T-helper 1 cell treated with Interleukin-12 subunit alpha and Interleukin-12 subunit beta and Interleukin-4 antibody, amounts not matched to agents 30 μg/mL and 1 μg/mL, for 36 hours (primary cell): ENCODE results near the gene ASAP2.

Source experiments
- H3K27ac Mint-ChIP-seq: one replicate; pipeline ENCODE4 v1.8.0; 2021; ENCODE audit warnings: mild to moderate bottlenecking, mixed read lengths
- H3K27me3 Mint-ChIP-seq: one replicate; pipeline ENCODE4 v1.8.0; 2021; ENCODE audit warnings: low read depth, mixed read lengths
- H3K36me3 Mint-ChIP-seq: one replicate; pipeline ENCODE4 v1.8.0; 2021; ENCODE audit warnings: low read depth, mixed read lengths
- H3K4me1 Mint-ChIP-seq: one replicate; pipeline ENCODE4 v1.8.0; 2021; ENCODE audit warnings: low read depth, mixed read lengths
- H3K4me3 Mint-ChIP-seq: one replicate; pipeline ENCODE4 v1.8.0; 2021; ENCODE audit warnings: mild to moderate bottlenecking, moderate library complexity, mixed read lengths
- H3K9me3 Mint-ChIP-seq: one replicate; pipeline ENCODE4 v1.8.0; 2021; ENCODE audit warnings: mixed read lengths

ASAP2 gene

DNA sequence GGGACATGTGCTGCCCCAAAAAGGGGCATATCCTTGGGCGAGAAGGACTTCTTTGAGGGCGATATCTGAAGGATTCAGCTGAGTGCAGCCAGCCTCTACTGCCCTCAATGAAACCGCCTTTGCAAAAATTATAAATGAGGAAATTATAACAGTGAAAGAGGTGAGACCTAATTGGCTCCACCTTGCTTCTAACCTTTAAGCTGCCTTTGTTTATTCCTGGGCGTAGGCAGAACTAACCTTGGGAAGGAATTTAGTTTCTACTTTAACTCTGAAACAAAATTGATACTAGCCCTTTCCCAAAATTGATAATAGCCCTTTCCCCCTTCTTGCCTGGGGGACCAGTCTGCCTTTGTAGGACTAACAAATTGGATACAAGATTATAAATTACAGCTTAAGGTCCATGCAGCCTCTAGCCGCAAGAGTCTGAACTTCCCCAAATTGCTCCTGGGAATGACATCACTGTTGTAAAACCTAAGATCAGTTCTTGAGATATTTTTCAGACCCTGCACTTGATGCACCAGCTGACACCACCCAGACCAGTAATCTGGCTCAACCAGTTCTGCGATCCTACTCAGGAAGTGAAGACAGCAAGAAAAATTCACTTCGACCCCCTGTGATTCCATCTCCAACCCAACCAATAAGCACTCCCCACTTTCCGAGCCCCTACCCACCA is 36.0 kb upstream of the ASAP2 start:
- peaks cover 16% of the 10 kb centered on the region for H3K27me3 Mint-ChIP-seq
- no peak overlapping the region for H3K27ac Mint-ChIP-seq
- no peak overlapping the region for H3K4me3 Mint-ChIP-seq
- H3K36me3 Mint-ChIP-seq = no peaks in the 10 kb centered on the region
- H3K4me1 Mint-ChIP-seq = no peaks in the 10 kb centered on the region
- H3K9me3 Mint-ChIP-seq = no peaks in the 10 kb centered on the region

DNA sequence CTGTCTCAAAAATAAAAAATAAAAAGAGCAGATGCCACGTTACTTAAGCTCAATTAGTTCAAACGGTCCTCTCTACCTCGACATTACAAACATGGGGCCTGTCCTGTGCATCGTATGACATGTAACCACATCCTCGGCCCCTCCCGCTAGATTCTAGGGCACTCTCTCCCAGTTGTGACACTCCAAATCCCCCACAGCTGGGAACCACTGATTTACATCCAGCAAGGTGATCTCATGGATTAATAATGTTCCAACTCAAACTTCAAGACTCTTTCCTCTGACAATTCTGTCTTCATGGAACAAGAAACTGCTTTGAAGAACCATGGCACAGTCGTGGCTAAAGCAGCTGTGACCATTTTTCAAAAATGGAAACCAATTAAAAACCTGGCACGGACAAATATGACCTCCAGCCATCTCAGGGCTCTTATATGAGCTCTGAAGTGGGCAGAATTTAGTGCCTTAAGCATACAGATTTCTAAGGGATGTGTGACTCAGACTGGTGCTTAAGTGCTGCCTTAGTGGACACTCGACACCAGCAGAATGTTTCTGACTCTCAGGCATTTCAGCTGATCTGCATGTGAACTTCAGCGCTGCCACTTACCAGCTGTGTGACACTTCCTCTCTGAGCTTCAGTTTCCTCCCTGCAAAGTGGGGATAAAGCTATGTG is 31.7 kb upstream of the ASAP2 start:
- H3K27me3 Mint-ChIP-seq = peaks cover 9% of the 10 kb centered on the region
- H3K4me1 Mint-ChIP-seq = no peaks in the 10 kb centered on the region
- H3K36me3 Mint-ChIP-seq = no peaks in the 10 kb centered on the region
- H3K27ac Mint-ChIP-seq = no peak overlapping the region
- no peaks in the 10 kb centered on the region for H3K9me3 Mint-ChIP-seq
- no peak overlapping the region for H3K4me3 Mint-ChIP-seq

DNA sequence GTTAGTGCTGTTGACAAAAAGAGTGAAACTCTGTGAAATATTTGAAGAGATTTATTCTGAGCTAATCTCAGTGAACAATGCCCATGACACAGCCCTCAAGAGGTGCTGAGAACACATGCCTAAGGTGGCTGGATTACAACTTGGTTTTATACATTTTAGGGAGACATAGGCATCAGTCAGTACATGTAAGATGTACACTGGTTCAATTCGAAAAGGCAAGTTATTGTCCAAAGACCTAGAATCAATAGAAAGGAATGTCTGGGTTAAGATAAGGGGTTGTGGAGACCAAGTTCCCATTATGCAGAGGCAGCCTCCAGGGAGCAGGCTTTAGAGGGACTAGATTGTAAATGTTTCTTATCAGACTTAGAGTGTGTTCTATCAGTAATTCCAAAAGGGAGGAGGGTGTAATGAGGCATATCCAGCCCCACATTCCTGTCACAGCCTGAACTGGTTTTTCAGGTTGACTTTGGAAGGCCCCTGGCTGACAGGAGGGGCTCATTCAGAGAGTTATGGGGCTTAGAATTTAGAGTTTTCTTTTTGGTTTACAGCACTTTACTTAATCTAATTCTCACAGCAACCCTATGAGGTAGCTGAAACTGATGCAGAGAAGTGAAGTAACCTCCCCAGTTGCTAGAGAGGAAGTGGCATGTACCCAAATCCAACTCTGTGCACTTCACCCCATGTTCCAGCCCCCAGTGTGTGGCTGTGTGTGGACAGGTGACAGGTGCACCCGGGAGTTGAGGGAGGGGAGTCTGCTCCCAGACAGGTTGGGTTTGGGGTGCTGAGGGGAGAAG is 28.3 kb upstream of the ASAP2 start:
- no peaks in the 10 kb centered on the region for H3K36me3 Mint-ChIP-seq
- no peak overlapping the region for H3K27ac Mint-ChIP-seq
- no peak overlapping the region for H3K4me3 Mint-ChIP-seq
- no peaks in the 10 kb centered on the region for H3K9me3 Mint-ChIP-seq
- H3K27me3 Mint-ChIP-seq = peaks cover 4% of the 10 kb centered on the region
- no peaks in the 10 kb centered on the region for H3K4me1 Mint-ChIP-seq

DNA sequence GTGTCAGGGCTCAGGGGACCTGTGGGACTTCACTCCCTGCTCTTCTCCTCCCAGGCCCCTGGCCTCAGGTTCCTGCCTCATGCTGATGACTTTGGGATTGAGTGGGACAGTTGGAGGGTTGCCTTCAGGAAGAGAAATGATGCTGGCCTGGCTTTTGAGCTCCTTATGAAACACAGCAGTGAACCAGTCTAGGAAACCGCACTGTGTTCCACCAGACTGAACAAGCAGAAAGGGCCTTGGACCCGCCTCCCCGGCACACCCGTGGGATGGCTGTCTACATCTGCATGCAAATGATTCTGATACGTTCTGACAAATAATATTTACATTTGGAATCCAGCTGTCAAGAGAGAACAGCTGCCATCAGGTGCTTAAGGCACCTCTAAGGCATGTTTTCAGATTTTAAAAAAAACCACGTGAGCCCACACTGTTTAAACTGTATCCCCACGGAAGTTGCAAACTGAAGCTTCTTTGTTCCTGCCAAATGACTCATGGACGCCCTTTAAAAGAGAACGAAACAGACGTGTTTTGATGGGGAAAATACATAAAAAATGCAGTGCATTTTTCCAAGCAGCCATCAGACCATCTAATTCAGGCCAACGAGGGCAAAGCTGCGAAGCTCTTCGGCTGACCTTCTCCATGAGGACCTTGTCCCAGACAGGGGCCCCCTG is 27.6 kb upstream of the ASAP2 start:
- Mint-ChIP-seq H3K4me1 (no peaks in the 10 kb centered on the region), H3K4me3 (no peak overlapping the region), H3K36me3 (no peaks in the 10 kb centered on the region), H3K27me3 (peaks cover 7% of the 10 kb centered on the region), H3K27ac (no peak overlapping the region), H3K9me3 (no peaks in the 10 kb centered on the region)

DNA sequence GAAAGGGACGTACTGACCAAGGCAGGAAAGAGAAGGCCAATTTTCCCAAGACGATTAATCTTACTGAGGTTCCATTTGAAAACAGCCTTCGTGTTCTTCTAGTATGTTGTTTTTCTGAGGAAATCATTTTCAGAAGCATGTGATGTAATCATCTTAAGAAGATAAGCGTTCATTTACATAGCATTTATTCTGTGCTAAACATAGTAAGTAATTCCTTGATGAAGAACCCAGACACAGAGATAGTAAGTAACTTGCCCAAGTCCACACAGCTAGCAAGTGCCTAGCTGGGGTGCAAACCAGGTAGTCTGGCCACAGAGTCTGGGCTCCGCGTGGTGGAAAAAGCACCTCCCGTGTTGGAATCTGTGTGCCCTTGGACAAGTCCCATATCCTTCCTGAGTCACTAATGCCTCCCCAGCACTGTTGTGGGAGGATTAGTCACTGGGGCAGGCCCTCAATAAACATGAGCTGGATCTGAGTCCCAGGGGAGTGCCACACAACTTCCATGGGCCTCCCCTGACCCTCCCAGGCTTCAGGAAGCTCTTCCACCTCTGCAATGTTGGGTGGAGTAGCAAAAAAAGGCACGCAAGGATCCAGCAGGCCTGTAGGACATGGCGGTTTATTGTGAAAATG is 26.9 kb upstream of the ASAP2 start:
- H3K27ac Mint-ChIP-seq = no peak overlapping the region

DNA sequence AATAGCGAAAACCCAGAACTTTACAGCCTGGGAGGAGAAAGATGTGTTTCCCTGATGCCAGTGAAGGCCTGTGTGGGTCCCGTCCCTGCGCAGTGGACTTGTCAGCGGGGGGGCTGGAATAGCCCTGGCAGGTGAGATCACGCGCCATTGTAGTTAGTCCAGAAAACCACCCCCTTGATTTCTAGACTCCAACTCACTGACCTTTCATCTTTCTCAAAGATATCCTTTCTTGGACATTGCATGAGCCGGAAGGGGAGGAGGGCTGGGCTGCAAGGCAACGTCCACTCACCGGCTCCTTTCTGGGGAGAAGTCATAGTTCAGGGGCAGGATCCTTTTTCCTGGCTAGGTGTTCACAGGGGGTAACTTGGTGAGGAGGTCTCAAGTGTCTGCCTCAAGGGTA is 22.3 kb upstream of the ASAP2 start:
- Mint-ChIP-seq H3K27ac (no peak overlapping the region), H3K4me1 (no peaks in the 10 kb centered on the region), H3K4me3 (no peak overlapping the region), H3K9me3 (no peaks in the 10 kb centered on the region), H3K27me3 (peaks cover 7% of the 10 kb centered on the region), H3K36me3 (no peaks in the 10 kb centered on the region)

More for the DNA sequence above, 26.9 kb upstream of the ASAP2 start:
- H3K9me3 Mint-ChIP-seq = no peaks in the 10 kb centered on the region
- H3K27me3 Mint-ChIP-seq = peaks cover 7% of the 10 kb centered on the region
- H3K36me3 Mint-ChIP-seq = no peaks in the 10 kb centered on the region
- no peak overlapping the region for H3K4me3 Mint-ChIP-seq
- no peaks in the 10 kb centered on the region for H3K4me1 Mint-ChIP-seq

DNA sequence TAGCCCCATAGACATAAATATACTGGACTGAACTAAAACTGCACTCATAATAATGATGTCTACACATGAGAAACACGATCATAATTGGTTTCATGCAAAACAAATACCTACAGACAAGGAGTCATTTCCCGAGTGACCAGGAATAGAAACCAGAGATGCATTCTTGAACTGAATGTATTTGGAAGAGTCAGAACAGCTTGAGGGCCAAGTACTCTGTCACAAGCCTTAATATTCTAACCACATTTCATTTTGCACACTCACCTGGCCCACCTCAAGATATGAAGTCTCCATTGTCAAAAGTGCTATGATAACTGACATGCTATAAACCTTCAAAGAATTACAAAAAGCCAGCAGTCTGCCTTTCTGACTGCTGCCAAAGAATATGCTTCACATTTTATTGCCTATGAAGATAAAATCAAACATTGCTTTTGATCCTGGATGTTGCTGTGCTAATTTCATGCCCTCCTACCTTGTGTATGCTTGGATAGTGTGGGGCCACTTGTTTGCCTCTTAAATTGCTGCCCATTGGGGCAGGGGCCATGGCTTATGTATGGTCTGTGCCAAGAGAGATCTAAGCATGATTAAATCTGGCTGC is 18.9 kb upstream of the ASAP2 start:
- Mint-ChIP-seq H3K27ac (no peak overlapping the region), H3K36me3 (no peaks in the 10 kb centered on the region), H3K9me3 (no peaks in the 10 kb centered on the region), H3K4me1 (no peaks in the 10 kb centered on the region), H3K4me3 (no peak overlapping the region), H3K27me3 (peaks cover 7% of the 10 kb centered on the region)

DNA sequence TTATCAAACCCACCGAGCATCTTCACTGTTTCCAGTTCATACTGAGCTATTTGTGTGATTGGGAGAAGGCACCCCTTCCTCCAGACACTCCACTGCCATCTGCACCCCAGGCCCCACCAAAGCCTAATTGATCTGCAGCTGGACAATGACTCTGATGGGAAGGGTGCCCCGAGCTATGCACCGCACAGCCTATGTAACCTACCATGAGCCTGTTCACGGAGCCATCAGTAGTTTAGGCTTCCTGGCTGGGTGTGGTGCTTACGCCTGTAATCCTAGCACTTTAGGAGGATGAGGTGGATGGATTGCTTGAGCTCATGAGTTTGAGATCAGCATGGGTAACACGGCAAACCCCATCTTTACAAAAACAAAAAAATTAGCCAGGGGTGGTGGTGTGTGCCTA is 17.8 kb upstream of the ASAP2 start:
- Mint-ChIP-seq H3K4me1 (no peaks in the 10 kb centered on the region), H3K9me3 (no peaks in the 10 kb centered on the region), H3K36me3 (no peaks in the 10 kb centered on the region), H3K27me3 (no peaks in the 10 kb centered on the region), H3K4me3 (no peak overlapping the region), H3K27ac (no peak overlapping the region)

DNA sequence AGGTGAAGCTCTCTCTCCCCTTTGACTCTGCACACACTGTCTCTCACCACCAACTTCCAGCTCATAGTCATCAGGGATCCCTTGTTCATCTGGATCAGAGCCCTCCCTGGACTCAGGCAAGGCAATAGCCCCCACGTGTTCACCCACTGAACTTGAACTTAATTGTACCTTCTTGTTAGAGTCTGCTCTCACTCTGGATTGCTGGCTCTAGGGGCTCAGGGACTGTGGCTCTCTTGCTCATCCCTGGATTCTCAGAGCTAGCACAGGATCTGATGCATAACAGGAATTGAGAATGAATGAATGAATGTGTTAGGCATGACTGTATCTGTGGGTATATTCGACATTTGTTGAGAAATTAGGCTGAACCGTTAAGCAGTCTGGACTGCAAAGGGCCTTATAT is 16.7 kb upstream of the ASAP2 start:
- H3K36me3 Mint-ChIP-seq = no peaks in the 10 kb centered on the region
- H3K4me1 Mint-ChIP-seq = no peaks in the 10 kb centered on the region
- no peaks in the 10 kb centered on the region for H3K9me3 Mint-ChIP-seq
- H3K4me3 Mint-ChIP-seq = no peak overlapping the region
- H3K27ac Mint-ChIP-seq = no peak overlapping the region
- H3K27me3 Mint-ChIP-seq = no peaks in the 10 kb centered on the region

DNA sequence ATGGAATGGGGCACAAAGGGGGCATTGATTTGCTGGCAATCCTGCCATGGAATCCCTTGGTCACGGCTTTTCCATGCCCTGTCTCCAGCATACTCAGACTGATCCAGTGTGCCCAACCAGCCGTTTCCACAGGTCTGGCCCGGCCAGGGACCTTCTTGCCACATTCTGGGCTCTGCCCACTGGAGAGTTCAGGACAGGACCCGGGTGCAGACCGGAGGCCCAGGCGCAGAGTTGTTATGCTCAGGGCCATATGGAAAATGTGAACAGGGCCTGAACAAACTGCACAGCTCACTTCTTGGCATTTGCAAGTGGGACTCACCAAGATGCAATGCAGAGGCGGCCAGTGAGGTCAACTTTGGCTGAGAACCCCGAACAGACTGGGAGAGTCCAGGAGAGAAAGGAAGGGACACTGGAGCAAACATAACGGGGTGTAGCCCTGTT is 15.6 kb upstream of the ASAP2 start:
- Mint-ChIP-seq H3K9me3 (no peaks in the 10 kb centered on the region), H3K4me1 (no peaks in the 10 kb centered on the region), H3K27me3 (no peaks in the 10 kb centered on the region), H3K36me3 (no peaks in the 10 kb centered on the region), H3K27ac (no peak overlapping the region), H3K4me3 (no peak overlapping the region)

DNA sequence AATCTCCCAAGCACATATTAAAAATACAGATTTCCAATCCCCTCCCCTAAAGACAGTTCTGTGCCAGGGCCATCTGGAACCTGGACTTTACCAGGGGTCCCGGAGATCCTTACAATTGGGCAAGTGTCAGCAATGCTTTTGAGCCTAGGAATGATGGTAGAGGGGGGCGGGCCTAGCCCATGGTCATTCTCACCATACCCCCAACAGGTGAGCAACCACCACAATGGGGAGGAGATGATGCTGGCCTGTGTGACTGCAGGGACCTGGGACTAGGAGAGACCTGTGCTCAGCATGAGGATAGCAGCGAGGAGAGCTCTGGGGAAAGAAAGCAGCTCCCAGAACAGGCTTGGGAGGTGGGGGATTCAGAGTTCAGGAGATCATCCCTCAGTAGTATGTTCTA is 13.9 kb upstream of the ASAP2 start:
- Mint-ChIP-seq H3K36me3 (no peaks in the 10 kb centered on the region), H3K27ac (no peak overlapping the region), H3K27me3 (peaks cover 4% of the 10 kb centered on the region), H3K4me3 (no peak overlapping the region), H3K9me3 (no peaks in the 10 kb centered on the region), H3K4me1 (no peaks in the 10 kb centered on the region)

DNA sequence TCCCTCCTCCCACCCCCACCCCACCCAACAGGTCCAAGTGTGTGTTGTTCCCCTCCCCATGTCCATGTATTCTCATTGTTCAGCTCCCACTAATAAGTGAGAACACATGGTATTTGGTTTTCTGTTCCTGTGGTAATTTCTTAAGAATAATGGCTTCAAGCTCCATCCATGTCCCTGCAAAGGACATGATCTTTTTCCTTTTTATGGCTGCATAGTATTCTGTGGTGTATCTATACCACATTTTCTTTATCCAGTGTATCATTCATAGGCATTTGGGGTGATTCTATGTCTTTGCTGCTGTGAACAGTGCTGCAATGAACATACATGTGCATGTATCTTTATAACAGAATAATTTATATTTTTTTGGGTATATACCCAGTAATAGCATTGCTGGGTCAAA is 12.3 kb upstream of the ASAP2 start:
- H3K4me1 Mint-ChIP-seq = no peaks in the 10 kb centered on the region

DNA sequence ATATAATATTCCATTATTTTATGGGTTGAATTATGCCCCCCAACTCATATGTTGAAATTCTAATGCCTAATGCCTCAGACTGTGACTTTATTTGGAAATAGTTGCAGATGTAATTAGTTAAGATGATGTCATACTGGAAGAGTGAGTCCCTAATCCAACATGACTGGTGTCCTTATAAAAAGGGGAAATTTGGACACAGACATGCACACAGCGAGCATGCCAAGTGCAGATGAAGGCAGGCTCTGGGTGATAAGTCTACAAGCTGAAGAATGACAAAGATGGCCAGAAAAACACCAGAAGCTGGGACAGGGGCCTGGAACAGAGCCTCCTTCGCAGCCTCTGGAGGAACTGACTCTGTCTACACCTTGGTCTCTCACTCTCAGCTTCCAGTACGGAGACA is 10.0 kb upstream of the ASAP2 start:
- H3K4me3 Mint-ChIP-seq = no peak overlapping the region
- no peaks in the 10 kb centered on the region for H3K4me1 Mint-ChIP-seq
- H3K27ac Mint-ChIP-seq = no peak overlapping the region
- H3K9me3 Mint-ChIP-seq = no peaks in the 10 kb centered on the region
- H3K36me3 Mint-ChIP-seq = no peaks in the 10 kb centered on the region
- H3K27me3 Mint-ChIP-seq = peaks cover 18% of the 10 kb centered on the region

More for the DNA sequence above, 12.3 kb upstream of the ASAP2 start:
- H3K36me3 Mint-ChIP-seq = no peaks in the 10 kb centered on the region
- H3K27me3 Mint-ChIP-seq = peaks cover 8% of the 10 kb centered on the region
- no peak overlapping the region for H3K27ac Mint-ChIP-seq
- no peaks in the 10 kb centered on the region for H3K9me3 Mint-ChIP-seq
- H3K4me3 Mint-ChIP-seq = no peak overlapping the region

DNA sequence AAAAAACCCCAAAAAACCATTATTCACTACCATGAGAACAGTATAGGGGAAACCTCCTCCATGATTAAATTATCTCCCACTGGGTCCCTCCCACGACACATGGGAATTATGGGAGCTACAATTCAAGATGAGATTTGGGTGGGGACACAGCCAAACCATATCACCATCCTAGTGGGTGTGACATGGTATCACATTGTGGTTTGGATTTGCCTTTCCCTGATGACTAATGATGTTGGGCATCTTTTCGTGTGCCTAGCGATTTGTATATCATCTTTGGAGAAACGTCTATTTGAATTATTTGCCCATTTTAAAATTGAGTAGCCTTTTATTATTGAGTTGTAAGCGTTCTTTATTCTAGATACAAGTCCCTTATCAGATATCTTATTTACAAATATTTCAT is 8.7 kb upstream of the ASAP2 start:
- H3K36me3 Mint-ChIP-seq = no peaks in the 10 kb centered on the region
- H3K27me3 Mint-ChIP-seq = peaks cover 22% of the 10 kb centered on the region
- no peaks in the 10 kb centered on the region for H3K4me1 Mint-ChIP-seq
- H3K27ac Mint-ChIP-seq = no peak overlapping the region
- no peak overlapping the region for H3K4me3 Mint-ChIP-seq
- H3K9me3 Mint-ChIP-seq = no peaks in the 10 kb centered on the region
